SKM-1 treated with dmso at 0.1 percent for 144 hours (cell line): ENCODE data around the gene MYO1D.
"Not testable (repeated sequence)": the region's sequence is repeated elsewhere in the genome, so short reads cannot be mapped to it uniquely, and the experiment has no call there.

ENCODE experiments used
- DNase-seq: peaks from one replicate; lab custom pipeline; 2025; ENCODE audit not compliant: unreplicated experiment; lab: John Stamatoyannopoulos, UW

MYO1D gene

GRCh38 chr17:32551186-32551955, 325.6 kb downstream of the MYO1D start:
- DNase-seq, result no peak

- no peak for DNase-seq
These were observed 327.4 kb downstream of the MYO1D start for GRCh38 chr17:32549559-32549958.

- DNase-seq, result no peak
These were observed 330.9 kb downstream of the MYO1D start for GRCh38 chr17:32546031-32546444.

GRCh38 chr17:32542186-32542585, 334.7 kb downstream of the MYO1D start:
- no peak for DNase-seq

GRCh38 chr17:32541640-32542039, 335.3 kb downstream of the MYO1D start:
- DNase-seq, result no peak

GRCh38 chr17:32536736-32537643, 339.9 kb downstream of the MYO1D start:
- DNase-seq, result no peak

GRCh38 chr17:32533296-32533695, 343.6 kb downstream of the MYO1D start:
- no peak for DNase-seq

GRCh38 chr17:32529604-32530003, 347.3 kb downstream of the MYO1D start:
- DNase-seq, result no peak

- no peak for DNase-seq
These were observed 348.1 kb downstream of the MYO1D start for GRCh38 chr17:32528825-32529224.

- no peak for DNase-seq
These were observed 349.8 kb downstream of the MYO1D start for GRCh38 chr17:32527146-32527545.

GRCh38 chr17:32525122-32525521, 351.8 kb downstream of the MYO1D start:
- DNase-seq, result no peak

- DNase-seq, result not testable (repeated sequence)
These were observed 352.4 kb downstream of the MYO1D start for GRCh38 chr17:32524553-32524880.

- no peak for DNase-seq
These were observed 352.9 kb downstream of the MYO1D start for GRCh38 chr17:32523827-32524552.

GRCh38 chr17:32523017-32523680, 353.8 kb downstream of the MYO1D start:
- no peak for DNase-seq

- DNase-seq, result no peak
These were observed 356.1 kb downstream of the MYO1D start for GRCh38 chr17:32520737-32521404.

- DNase-seq, result no peak
These were observed 356.7 kb downstream of the MYO1D start for GRCh38 chr17:32520104-32520701.

- no peak for DNase-seq
These were observed 357.5 kb downstream of the MYO1D start for GRCh38 chr17:32519228-32520103.

- DNase-seq, result no peak
These were observed 358.2 kb downstream of the MYO1D start for GRCh38 chr17:32518646-32519227.

- DNase-seq, result no peak
These were observed 358.9 kb downstream of the MYO1D start for GRCh38 chr17:32517982-32518381.
